Esophagus (tissue), 2 donors: ENCODE measurements around the gene ACTL7A. TPM values are rescaled to one million over a fixed set of nuclear protein-coding genes. Genes with fewer than 3 reads are reported as not detected.

Experiments used
- H3K27ac ChIP-seq, 2 donors: one replicate each; pipeline ENCODE4 v1.5.1; 2013; ENCODE audit warnings: low read depth in 2 of 2, mild to moderate bottlenecking in 2 of 2, inconsistent platforms in 1 of 2, low read length in 1 of 2, moderate library complexity in 1 of 2
- H3K27me3 ChIP-seq, 2 donors: one replicate each; pipeline ENCODE4 v1.6.1; 2013; ENCODE audit warnings: low read length in 2 of 2, control low read depth in 1 of 2, mild to moderate bottlenecking in 1 of 2; ENCODE audit not compliant: insufficient read depth in 2 of 2, control insufficient read depth in 1 of 2
- H3K36me3 ChIP-seq, 2 donors: one replicate each; pipeline ENCODE4 v1.6.1; 2013; ENCODE audit warnings: low read length in 1 of 2; ENCODE audit not compliant: control insufficient read depth in 2 of 2, insufficient read depth in 2 of 2
- H3K4me1 ChIP-seq, 2 donors: one replicate each; pipeline ENCODE4 v1.6.1; 2013; ENCODE audit warnings: low read length in 1 of 2; ENCODE audit not compliant: control insufficient read depth in 2 of 2, insufficient read depth in 2 of 2
- H3K4me3 ChIP-seq, 2 donors: one replicate each; pipeline ENCODE4 v1.5.1; 2013; ENCODE audit warnings: low read length in 2 of 2, mild to moderate bottlenecking in 2 of 2, low read depth in 1 of 2, moderate library complexity in 1 of 2
- H3K9me3 ChIP-seq, 2 donors: one replicate each; pipeline ENCODE4 v1.6.1; 2013; ENCODE audit warnings: mild to moderate bottlenecking in 2 of 2, low read depth in 1 of 2, low read length in 1 of 2, moderate library complexity in 1 of 2; ENCODE audit not compliant: control insufficient read depth in 2 of 2, insufficient read depth in 1 of 2
- WGBS, 2 donors: extraction: QIAGEN DNeasy Blood & Tissue Kit; methylation state at CpG; one replicate each; pipeline ENCODE4 v1.1.7; 2013; 5-methylcytosine and 5-hydroxymethylcytosine counted together
- polyA plus RNA-seq, 2 donors: library from polyadenylated mRNA; stranded (reverse); fragments of 200-250 nt; gene quantifications; one replicate each; pipeline ENCODE4 v1.2.3, GENCODE V29; 2013
- donor health status: healthy with polysubstance abuse.
- donor health status: Bipolar disorder and iron deficiency.

ACTL7A gene
- polyA plus RNA-seq, 2 donors: not detected

DNA sequence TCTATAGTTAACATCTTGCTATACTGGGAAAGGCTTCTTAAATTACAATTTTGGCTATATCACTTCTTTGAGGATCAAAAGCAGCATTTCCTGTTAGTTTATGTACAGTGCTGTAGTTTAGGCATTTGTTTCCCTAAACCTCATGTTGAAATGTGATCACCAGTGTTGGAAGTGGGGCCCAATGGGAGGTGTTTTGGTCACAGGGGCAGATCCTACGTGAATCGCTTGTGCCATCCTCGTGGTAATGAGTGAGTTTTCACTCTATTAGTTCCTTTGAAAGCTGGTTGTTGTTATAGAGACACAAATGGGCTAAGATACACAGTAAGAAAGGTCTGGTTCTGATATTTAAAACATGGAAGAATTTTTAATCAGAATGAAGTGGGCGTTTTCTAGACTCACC, 5.8 kb downstream of the ACTL7A start:
- Histone ChIP-seq H3K27me3 (no peaks in the 10 kb centered on the region), H3K27ac (no peak overlapping the region), H3K36me3 (peaks cover 0 to 3% of the 10 kb centered on the region in 2 donors), H3K4me3 (no peak overlapping the region), H3K9me3 (no peaks in the 10 kb centered on the region), H3K4me1 (no peaks in the 10 kb centered on the region)
- WGBS, 2 donors: 80 to 89% methylated on average over 4 of the region's 4 CpGs

GRCh38 chr9:108869092-108869725, 7.1 kb downstream of the ACTL7A start:
- Histone ChIP-seq H3K9me3 (no peaks in the 10 kb centered on the region), H3K4me1 (no peaks in the 10 kb centered on the region), H3K27ac (no peak overlapping the region), H3K27me3 (no peaks in the 10 kb centered on the region), H3K36me3 (peaks cover 0 to 5% of the 10 kb centered on the region in 2 donors), H3K4me3 (no peak overlapping the region)
- 64 to 90% methylated on average over 3 of the region's 3 CpGs for WGBS, 2 donors

- Histone ChIP-seq H3K27me3 (no peaks in the 10 kb centered on the region), H3K27ac (no peak overlapping the region), H3K4me1 (no peaks in the 10 kb centered on the region), H3K4me3 (no peak overlapping the region), H3K9me3 (no peaks in the 10 kb centered on the region), H3K36me3 (peaks cover 8 to 12% of the 10 kb centered on the region in 2 donors)
- 95% methylated on average over 4 of the region's 4 CpGs for WGBS, 2 donors
Observed at GRCh38 chr9:108874058-108874788, 12.2 kb downstream of the ACTL7A start.

GRCh38 chr9:108876425-108876824, 14.4 kb downstream of the ACTL7A start:
- Histone ChIP-seq H3K27me3 (no peaks in the 10 kb centered on the region), H3K4me3 (no peak overlapping the region), H3K9me3 (no peaks in the 10 kb centered on the region), H3K4me1 (no peaks in the 10 kb centered on the region), H3K27ac (no peak overlapping the region), H3K36me3 (peaks cover 8 to 14% of the 10 kb centered on the region in 2 donors)
- WGBS, 2 donors: 94% methylated on average over 5 of the region's 5 CpGs

GRCh38 chr9:108877524-108877923, 15.5 kb downstream of the ACTL7A start:
- peaks cover 8 to 14% of the 10 kb centered on the region in 2 donors for H3K36me3 ChIP-seq
- 94% methylated on average over 2 of the region's 2 CpGs for WGBS, 2 donors
- H3K27ac ChIP-seq: no peak overlapping the region
- no peaks in the 10 kb centered on the region for H3K27me3 ChIP-seq
- H3K4me1 ChIP-seq: no peaks in the 10 kb centered on the region
- no peak overlapping the region for H3K4me3 ChIP-seq
- no peaks in the 10 kb centered on the region for H3K9me3 ChIP-seq

DNA sequence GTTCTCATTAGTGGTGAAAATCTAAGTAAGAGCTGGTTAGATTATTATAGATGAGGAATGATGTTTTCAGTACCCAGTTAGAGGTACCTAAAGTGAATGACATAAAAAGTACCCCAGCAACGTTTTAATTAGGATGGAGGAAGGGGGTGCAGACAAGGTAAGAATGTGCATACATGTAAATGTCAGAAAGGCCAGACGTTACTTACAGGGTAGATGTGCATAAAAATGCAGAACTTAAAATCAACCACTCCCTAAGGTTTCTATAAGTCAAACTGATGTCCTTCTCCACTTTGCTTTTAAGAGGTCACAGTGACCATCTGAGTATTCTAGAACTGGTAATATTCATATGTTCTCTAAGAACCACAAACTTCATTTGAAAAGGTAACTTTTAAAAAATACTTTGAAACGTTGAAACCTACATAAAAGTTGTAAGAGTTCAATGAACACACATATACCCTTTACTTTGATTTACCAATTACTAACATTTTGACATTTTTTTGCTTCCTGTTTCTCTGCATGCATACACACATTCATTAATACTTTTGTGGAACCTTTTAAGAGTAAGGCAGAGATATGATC, 18.8 kb downstream of the ACTL7A start:
- peaks cover 6 to 14% of the 10 kb centered on the region in 2 donors for H3K36me3 ChIP-seq
- 71 to 78% methylated on average over 3 of the region's 3 CpGs for WGBS, 2 donors

GRCh38 chr9:108882052-108882888, 20.2 kb downstream of the ACTL7A start:
- 96 to 97% methylated on average over 6 of the region's 6 CpGs for WGBS, 2 donors
- Histone ChIP-seq H3K9me3 (no peaks in the 10 kb centered on the region), H3K36me3 (peaks cover 6 to 12% of the 10 kb centered on the region in 2 donors)

More for the DNA sequence above, 18.8 kb downstream of the ACTL7A start:
- Histone ChIP-seq H3K27me3 (no peaks in the 10 kb centered on the region), H3K4me3 (no peak overlapping the region), H3K4me1 (no peaks in the 10 kb centered on the region), H3K27ac (no peak overlapping the region), H3K9me3 (no peaks in the 10 kb centered on the region)

DNA sequence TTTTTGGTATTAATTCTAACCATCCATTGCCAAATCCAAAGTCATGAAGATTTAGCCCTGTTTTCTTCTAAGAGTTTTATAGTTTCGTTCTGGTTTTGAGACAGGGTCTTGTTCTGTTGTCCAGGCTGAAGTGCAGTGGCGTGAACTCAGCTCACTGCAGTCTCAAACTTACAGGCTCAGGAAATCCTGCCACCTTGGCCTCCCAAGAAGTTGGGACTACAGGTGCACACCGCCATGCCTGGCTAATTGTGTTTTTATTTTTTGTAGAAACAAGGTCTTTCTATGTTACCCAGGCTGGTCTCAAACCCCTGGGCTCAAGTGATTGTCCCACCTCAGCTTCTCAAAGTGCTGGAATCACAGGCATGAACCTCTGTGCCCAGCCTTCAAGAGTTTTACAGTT, 21.0 kb downstream of the ACTL7A start:
- Histone ChIP-seq H3K27me3 (no peaks in the 10 kb centered on the region), H3K4me3 (no peak overlapping the region), H3K27ac (no peak overlapping the region), H3K36me3 (peaks cover 2 to 10% of the 10 kb centered on the region in 2 donors), H3K9me3 (no peaks in the 10 kb centered on the region), H3K4me1 (no peaks in the 10 kb centered on the region)
- 98 to 99% methylated on average over 3 of the region's 3 CpGs for WGBS, 2 donors

More at GRCh38 chr9:108882052-108882888, 20.2 kb downstream of the ACTL7A start:
- no peaks in the 10 kb centered on the region for H3K4me1 ChIP-seq
- H3K27me3 ChIP-seq: no peaks in the 10 kb centered on the region
- H3K4me3 ChIP-seq: no peak overlapping the region
- H3K27ac ChIP-seq: no peak overlapping the region

GRCh38 chr9:108884701-108885100, 22.6 kb downstream of the ACTL7A start:
- Histone ChIP-seq H3K4me1 (no peaks in the 10 kb centered on the region), H3K36me3 (no peaks in the 10 kb centered on the region)
- WGBS, 2 donors: 90 to 92% methylated on average over 3 of the region's 3 CpGs

More at GRCh38 chr9:108884701-108885100, 22.6 kb downstream of the ACTL7A start:
- H3K27ac ChIP-seq: no peak overlapping the region
- H3K4me3 ChIP-seq: no peak overlapping the region
- no peaks in the 10 kb centered on the region for H3K27me3 ChIP-seq
- no peaks in the 10 kb centered on the region for H3K9me3 ChIP-seq
